Keratinocyte (primary cell): Measurements from ENCODE around the gene PAFAH2. TPM values are rescaled to one million over a fixed set of nuclear protein-coding genes. Genes with fewer than 3 reads are reported as not detected.

Experiments
- DNase-seq: peaks from one replicate; pipeline ENCODE4 v3.0.0-alpha.2; 2011; ENCODE audit warnings: low read depth, missing footprints, low spot score
- FAIRE-seq: peaks from 2 replicates; lab custom pipeline; 2011; peaks lifted over from hg19 to GRCh38; lab: Jason Lieb, UNC
- H2AFZ ChIP-seq: 2 replicates; pipeline ENCODE4 v1.6.0; 2012; ENCODE audit warnings: low read length, control low read depth, inconsistent platforms; ENCODE audit not compliant: control insufficient read depth
- H3K27ac ChIP-seq: 2 replicates; pipeline ENCODE4 v1.5.1; 2011; ENCODE audit warnings: low read length; ENCODE audit not compliant: control insufficient read depth, insufficient read depth
- H3K27me3 ChIP-seq: 3 replicates; pipeline ENCODE4 v1.6.0; 2011; ENCODE audit warnings: low read length; ENCODE audit not compliant: control insufficient read depth, insufficient read depth; ENCODE audit errors: extremely low read depth
- H3K36me3 ChIP-seq, 2 experiments: 2 replicates in 1 of 2; 3 replicates in 1 of 2; pipeline ENCODE4 v1.5.1; 2011; ENCODE audit warnings: low read length in 2 of 2, mild to moderate bottlenecking in 1 of 2; ENCODE audit not compliant: control insufficient read depth in 2 of 2, insufficient read depth in 2 of 2; ENCODE audit errors: extremely low read depth in 1 of 2
- H3K4me1 ChIP-seq: 3 replicates; pipeline ENCODE4 v1.5.1; 2011; ENCODE audit warnings: low read length; ENCODE audit not compliant: control insufficient read depth, insufficient read depth; ENCODE audit errors: extremely low read depth
- H3K4me2 ChIP-seq: 3 replicates; pipeline ENCODE4 v1.6.0; 2011; ENCODE audit warnings: low read depth, low read length; ENCODE audit not compliant: control insufficient read depth, insufficient read depth; ENCODE audit errors: extremely low read depth
- H3K4me3 ChIP-seq, 3 experiments: fragments of 200-600 bp in 1 of 3; sonication (generic) in 1 of 3; 2 replicates in 2 of 3; 3 replicates in 1 of 3; pipeline ENCODE4 v1.5.1; 2011 to 2016; ENCODE audit warnings: low read length in 3 of 3, mild to moderate bottlenecking in 3 of 3, control low read depth in 2 of 3, inconsistent platforms in 1 of 3, low read depth in 1 of 3, mixed read lengths in 1 of 3, mixed run types in 1 of 3, moderate library complexity in 1 of 3; ENCODE audit not compliant: control insufficient read depth in 2 of 3, insufficient read depth in 2 of 3; ENCODE audit errors: extremely low read depth in 1 of 3
- H3K79me2 ChIP-seq: 2 replicates; pipeline ENCODE4 v1.6.0; 2012; ENCODE audit warnings: low read length; ENCODE audit not compliant: control insufficient read depth, insufficient read depth
- H3K9ac ChIP-seq: 3 replicates; pipeline ENCODE4 v1.6.0; 2011; ENCODE audit warnings: low read length; ENCODE audit not compliant: control insufficient read depth, insufficient read depth; ENCODE audit errors: extremely low read depth
- H3K9me1 ChIP-seq: 3 replicates; pipeline ENCODE4 v1.6.0; 2011; ENCODE audit warnings: low read length; ENCODE audit not compliant: control insufficient read depth, insufficient read depth; ENCODE audit errors: extremely low read depth
- H3K9me3 ChIP-seq: 2 replicates; pipeline ENCODE4 v1.5.1; 2012; ENCODE audit warnings: low read depth, low read length; ENCODE audit not compliant: control insufficient read depth
- H4K20me1 ChIP-seq: 3 replicates; pipeline ENCODE4 v1.6.0; 2011; ENCODE audit warnings: low read length; ENCODE audit not compliant: control insufficient read depth, insufficient read depth; ENCODE audit errors: extremely low read depth
- CTCF ChIP-seq, 3 experiments: IDR thresholded peaks in 1 of 3; conservative IDR thresholded peaks in 1 of 3; optimal IDR thresholded peaks in 1 of 3; 2 replicates in 2 of 3; 3 replicates in 1 of 3; pipeline versions ENCODE3 to v1.5.1; 2011; ENCODE audit warnings: low read length in 3 of 3, mild to moderate bottlenecking in 3 of 3, moderate library complexity in 2 of 3, control low read depth in 1 of 3, inconsistent platforms in 1 of 3; ENCODE audit not compliant: insufficient read depth in 2 of 3; ENCODE audit errors: extremely low read depth in 1 of 3
- EZH2 ChIP-seq: IDR thresholded peaks from one replicate; pipeline ENCODE4 v1.6.1; 2012; ENCODE audit warnings: inconsistent platforms, mild to moderate bottlenecking, low read length, moderate library complexity
- dilution Hi-C: fragments of 300-500 bp; cut with MboI; formaldehyde crosslinking; loops from one replicate; pipeline ENCODE4 v1.7.0; 2020; ENCODE audit warnings: low sequenced_read_pairs; ENCODE audit not compliant: extremely low pct_ligation_motif_present
- polyA plus RNA-seq, 5 experiments: library from polyadenylated mRNA; depleted of rRNA in 3 of 5; stranded (reverse) in 3 of 5; stranded (forward) in 1 of 5; unstranded in 1 of 5; fragments of >200 nt; gene quantifications; 1 replicate in 1 of 5; 2 replicates in 3 of 5; 3 replicates in 1 of 5; pipeline versions ENCODE4 v1.2.1 to v1.2.3, GENCODE V29; 2011 to 2012; ENCODE audit warnings: missing spikeins in 2 of 5, low read depth in 1 of 5, low replicate concordance in 1 of 5

The PAFAH2 gene
- polyA plus RNA-seq, 1 donor (not counting 4 experiments of a cell fraction or from before 2014, with no cell fraction given): 15.5 TPM

- dilution Hi-C loops: no loop called here
These were observed 24.0 kb upstream of the PAFAH2 start, which contains the start of gene EXTL1 for GRCh38 chr1:26021647-26022403. Gene EXTL1, plus strand, starts transcription at chr1:26021775. Its CDS starts 872 bp downstream, at chr1:26022647.

GRCh38 chr1:26020941-26021646 is 23.2 kb upstream of the PAFAH2 start:
- Histone ChIP-seq H3K9ac (no peak overlapping the region), H3K4me3 (no peak overlapping the region), H3K79me2 (no peaks in the 10 kb centered on the region), H2AFZ (no peak overlapping the region), H3K9me1 (no peaks in the 10 kb centered on the region), H3K4me1 (peaks cover 13% of the 10 kb centered on the region), H3K27me3 (no peaks in the 10 kb centered on the region), H3K27ac (no peak overlapping the region), H3K36me3 (no peaks in the 10 kb centered on the region), H4K20me1 (no peaks in the 10 kb centered on the region), H3K4me2 (no peak overlapping the region), H3K9me3 (no peaks in the 10 kb centered on the region)
- dilution Hi-C loops: no loop called here
- FAIRE-seq: no peak
- TF ChIP-seq EZH2: no peak
- TF ChIP-seq CTCF (optimal IDR thresholded peaks at IDR 0.05 in 1 of 3, IDR thresholded peaks at IDR 0.05 in 1 of 3, conservative IDR thresholded peaks at IDR 0.05 in 1 of 3; ENCODE audit: extremely low read depth in 1 of 3, insufficient read depth in 2 of 3, low read length in 3 of 3): no peak
- DNase-seq: no peak

More at GRCh38 chr1:26021647-26022403, 24.0 kb upstream of the PAFAH2 start, which contains the start of gene EXTL1:
- TF ChIP-seq EZH2 (no peak), CTCF (optimal IDR thresholded peaks at IDR 0.05 in 1 of 3, IDR thresholded peaks at IDR 0.05 in 1 of 3, conservative IDR thresholded peaks at IDR 0.05 in 1 of 3; ENCODE audit: extremely low read depth in 1 of 3, insufficient read depth in 2 of 3, low read length in 3 of 3) (no peak)
- Histone ChIP-seq H3K4me3 (no peak within 1 kb of the TSS), H3K36me3 (no peaks in the 10 kb centered on the region), H3K9me3 (no peaks in the 10 kb centered on the region), H3K9ac (no peak within 1 kb of the TSS), H3K4me1 (peaks cover 13% of the 10 kb centered on the region), H4K20me1 (no peaks in the 10 kb centered on the region), H3K4me2 (no peak within 1 kb of the TSS), H2AFZ (no peak within 1 kb of the TSS), H3K27me3 (no peaks in the 10 kb centered on the region), H3K27ac (no peak within 1 kb of the TSS), H3K9me1 (no peaks in the 10 kb centered on the region), H3K79me2 (no peaks in the 10 kb centered on the region)
- DNase-seq: no peak
- FAIRE-seq: no peak
